GM12891 (cell line): Measurements from ENCODE around the gene PDGFRB.

Experiments used
- PAX5 ChIP-seq: IDR thresholded peaks from 2 replicates; pipeline ENCODE4 v1.6.1; 2011; ENCODE audit warnings: low read length, moderate library complexity, mild to moderate bottlenecking; ENCODE audit not compliant: insufficient read depth, severe bottlenecking
- POLR2A ChIP-seq: IDR thresholded peaks from 2 replicates; pipeline ENCODE4 v1.6.1; 2011; ENCODE audit warnings: low read depth, low read length, control low read depth
- POLR2AphosphoS5 ChIP-seq: IDR thresholded peaks from 2 replicates; pipeline ENCODE4 v1.6.1; 2011; ENCODE audit warnings: low read depth, low read length, control low read depth

DNA sequence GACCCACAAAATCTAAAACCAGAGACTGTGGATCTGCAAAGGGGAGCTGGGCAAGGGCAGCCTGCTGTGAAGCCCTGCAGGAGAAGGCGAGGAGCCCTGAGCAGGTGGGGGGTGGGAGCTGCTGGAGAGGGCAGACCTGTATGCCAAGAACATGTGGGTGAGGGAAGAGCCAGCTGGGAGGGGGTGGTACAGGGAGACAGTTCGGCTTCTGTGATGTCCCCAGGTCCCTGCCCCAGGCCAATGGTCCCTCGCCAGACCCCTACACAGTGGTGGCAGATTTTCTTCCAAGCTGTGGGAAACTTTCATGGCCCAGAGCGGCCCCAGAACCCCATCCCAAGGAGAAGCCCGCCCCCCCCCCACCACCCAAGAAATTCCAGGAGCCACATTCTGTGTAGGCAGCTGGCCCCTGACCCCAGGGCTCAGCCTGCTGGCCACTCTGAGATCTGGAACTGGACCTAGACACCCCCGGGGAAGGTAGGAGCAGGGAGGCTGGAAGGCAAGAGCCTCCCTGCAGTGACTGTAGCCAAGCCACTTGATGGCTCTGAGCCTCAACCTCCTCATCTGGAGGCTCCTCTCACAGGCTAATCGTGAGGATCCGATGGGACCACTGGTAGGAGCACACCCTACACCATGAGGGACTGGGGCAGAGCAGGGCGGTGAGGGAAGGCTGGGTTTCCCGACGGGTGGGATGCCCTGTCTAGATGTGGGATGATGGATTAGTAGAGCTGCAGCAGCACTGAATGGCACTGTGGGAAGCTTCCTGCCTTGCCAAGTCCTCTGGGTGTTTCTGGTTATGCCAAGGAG lies 46.7 kb downstream of the PDGFRB start:
- TF ChIP-seq POLR2A (no peak), PAX5 (no peak), POLR2AphosphoS5 (no peak)
